ENCODE measurements around the gene MLLT6.

The MLLT6 gene

DNA sequence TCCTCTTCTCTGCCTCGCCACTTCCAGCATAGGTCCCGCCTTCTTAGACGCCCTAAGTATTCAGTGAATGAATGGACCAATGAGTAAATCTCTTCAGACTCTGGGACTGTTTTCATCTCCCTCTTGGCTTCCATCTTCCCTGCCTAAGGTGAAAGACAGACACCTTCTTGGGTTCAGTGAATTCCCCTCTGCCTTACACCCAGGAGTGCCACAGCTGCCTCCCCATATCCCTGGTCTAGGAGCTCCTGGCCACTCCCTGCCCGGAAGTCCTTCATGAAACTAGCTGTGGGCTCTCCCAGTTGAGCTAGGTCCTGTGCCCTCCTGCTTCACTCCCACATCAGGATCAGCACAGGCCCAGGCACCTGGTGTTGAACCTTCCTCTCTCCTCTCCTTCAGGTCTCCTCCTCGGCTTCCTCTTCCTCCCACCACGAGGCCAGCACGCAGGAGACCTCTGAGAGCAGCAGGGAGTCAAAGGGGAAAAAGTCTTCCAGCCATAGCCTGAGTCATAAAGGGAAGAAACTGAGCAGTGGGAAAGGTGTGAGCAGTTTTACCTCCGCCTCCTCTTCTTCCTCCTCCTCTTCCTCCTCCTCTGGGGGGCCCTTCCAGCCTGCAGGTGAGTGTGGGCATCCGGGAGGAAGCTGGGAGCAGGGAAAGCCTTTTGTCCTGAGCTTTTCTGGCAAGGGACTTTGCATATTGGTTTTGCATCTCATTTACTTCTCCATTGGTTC lies 10.3 kb downstream of the MLLT6 start:
- ChIA-PET POLR2A (interaction anchor here (1.3 kb wide), 1 partner anchor 31 kb away, joined by 4 read pairs; no protein-coding TSS in a partner anchor), CTCF (interaction anchor here (4.3 kb wide), 1 partner anchor 20 kb away, joined by 22 read pairs; no protein-coding TSS in a partner anchor)
- no peak for DNase-seq (ENCODE audit: low read depth, low spot score)
- no peak for TF ChIP-seq CTCF (IDR thresholded peaks at IDR 0.05; ENCODE audit: insufficient read depth, low read length, missing control alignments)
- H3K4me3 ChIP-seq (ENCODE audit: low read depth, low read length) = no peak overlapping the region

- ChIA-PET CTCF (interaction anchor here (0.8 to 4.3 kb wide), 3 partner anchors 13 to 19 kb away, joined by 3 to 22 read pairs (median 4); no protein-coding TSS in a partner anchor), POLR2A (interaction anchor here (0.6 to 1.3 kb wide), 2 partner anchors 30 to 152 kb away, joined by 3 to 4 read pairs; no protein-coding TSS in a partner anchor)
- H3K4me3 ChIP-seq (ENCODE audit: low read depth, low read length) = no peak overlapping the region
- no peak for TF ChIP-seq CTCF (IDR thresholded peaks at IDR 0.05; ENCODE audit: insufficient read depth, low read length, missing control alignments)
- no peak for DNase-seq (ENCODE audit: low read depth, low spot score)
Observed at GRCh38 chr17:38716368-38717005, 11.4 kb downstream of the MLLT6 start.

GRCh38 chr17:38717139-38717745 lies 12.2 kb downstream of the MLLT6 start:
- TF ChIP-seq CTCF (IDR thresholded peaks at IDR 0.05; ENCODE audit: insufficient read depth, low read length, missing control alignments) = no peak
- ChIA-PET CTCF (interaction anchor here (0.8 to 4.3 kb wide), 5 partner anchors 11 to 40 kb away, joined by 3 to 23 read pairs (median 6); no protein-coding TSS in a partner anchor), POLR2A (no interaction called here)
- no peak overlapping the region for H3K4me3 ChIP-seq (ENCODE audit: low read depth, low read length)
- DNase-seq (ENCODE audit: low read depth, low spot score) = no peak

GRCh38 chr17:38719289-38719942 lies 14.3 kb downstream of the MLLT6 start:
- DNase-seq (ENCODE audit: low read depth, low spot score) = no peak
- TF ChIP-seq CTCF (IDR thresholded peaks at IDR 0.05; ENCODE audit: insufficient read depth, low read length, missing control alignments) = no peak
- POLR2A ChIA-PET = interaction anchor here (1.5 kb wide), 1 partner anchor 11 kb away, joined by 3 read pairs; no protein-coding TSS in a partner anchor
- no peak overlapping the region for H3K4me3 ChIP-seq (ENCODE audit: low read depth, low read length)
- CTCF ChIA-PET = interaction anchor here (1.8 to 3.5 kb wide), 4 partner anchors 9 to 42 kb away, joined by 6 to 23 read pairs (median 12); partner anchors contain the start of gene CISD3

GRCh38 chr17:38719943-38720641 lies 15.0 kb downstream of the MLLT6 start:
- no peak for TF ChIP-seq CTCF (IDR thresholded peaks at IDR 0.05; ENCODE audit: insufficient read depth, low read length, missing control alignments)
- ChIA-PET CTCF (interaction anchor here (2.9 to 3.5 kb wide), 2 partner anchors 8 to 11 kb away, joined by 15 to 23 read pairs; partner anchors contain the start of gene CISD3), POLR2A (no interaction called here)
- no peak for DNase-seq (ENCODE audit: low read depth, low spot score)
- H3K4me3 ChIP-seq (ENCODE audit: low read depth, low read length) = no peak overlapping the region

Data from AG04449 (cell line).